Dermis blood vessel endothelial cell (primary cell): ENCODE measurements around the gene POMP. TPM values are rescaled to one million over a fixed set of nuclear protein-coding genes. Genes with fewer than 3 reads are reported as not detected.

Experiments
- DNase-seq: peaks from one replicate; pipeline ENCODE4 v3.0.0; 2010
- total RNA-seq: library from RNA; depleted of rRNA; stranded (reverse); fragments of >200 nt; gene quantifications from 2 replicates; pipeline ENCODE4 v1.2.3, GENCODE V29; 2014

POMP gene
- total RNA-seq, 1 donor from 2014 or later: 121 TPM

GRCh38 chr13:28699246-28699645, 40.3 kb downstream of the POMP start:
- no peak for DNase-seq

- no peak for DNase-seq
Observed at GRCh38 chr13:28704282-28704681, 45.4 kb downstream of the POMP start.

- no peak for DNase-seq
Observed at GRCh38 chr13:28704919-28705318, 46.0 kb downstream of the POMP start.

GRCh38 chr13:28705461-28706083, 46.6 kb downstream of the POMP start:
- DNase-seq: no peak

GRCh38 chr13:28707629-28708427, 48.9 kb downstream of the POMP start:
- no peak for DNase-seq

- DNase-seq: no peak
Observed at GRCh38 chr13:28710161-28710560, 51.2 kb downstream of the POMP start.

- no peak for DNase-seq
Observed at GRCh38 chr13:28714651-28715050, 55.7 kb downstream of the POMP start.

GRCh38 chr13:28716511-28716910, 57.6 kb downstream of the POMP start:
- peak; percentile 91 for DNase-seq

- DNase-seq: no peak
Observed at GRCh38 chr13:28717170-28717569, 58.2 kb downstream of the POMP start.

GRCh38 chr13:28718196-28718542, 59.2 kb downstream of the POMP start:
- DNase-seq: peak; percentile 58

GRCh38 chr13:28718543-28719226, 59.8 kb downstream of the POMP start, which contains the start of gene SLC46A3:
TSS of gene SLC46A3 (minus strand) at chr13:28718970. CDS start at chr13:28717998, 972 bp downstream.
- peak; percentile 99 for DNase-seq

- DNase-seq: peak; percentile 11
Observed at GRCh38 chr13:28719227-28720055, 60.5 kb downstream of the POMP start.

GRCh38 chr13:28723806-28724205, 64.9 kb downstream of the POMP start:
- no peak for DNase-seq

GRCh38 chr13:28725046-28725610, 66.2 kb downstream of the POMP start:
- no peak for DNase-seq

Other genes starting within 250 kb of the POMP start
- 74.7 and 82.9 TPM in 2 replicates for gene FLT1, start 164.0 kb upstream of the POMP start, total RNA-seq
- 3.6 and 4.6 TPM in 2 replicates for gene SLC46A3, start 59.8 kb downstream of the POMP start, total RNA-seq
- not detected in 2 replicates for gene MTUS2, start 161.2 kb downstream of the POMP start, total RNA-seq